Stimulated activated CD4-positive, alpha-beta T cell treated with anti-CD3 and anti-CD28 coated beads, Interleukin-12 subunit alpha, Interleukin-12 subunit beta, amount 100 ng/mL, for 4 hours (primary cell): Measurements from ENCODE around the gene HDHD5.

Source experiments
- DNase-seq: peaks from one replicate; pipeline ENCODE4 v3.0.0-alpha.2; 2020

Gene HDHD5

GRCh38 chr22:17105143-17106129 is 53.6 kb downstream of the HDHD5 start:
- no peak for DNase-seq

GRCh38 chr22:17104336-17104935 is 54.6 kb downstream of the HDHD5 start:
- no peak for DNase-seq

GRCh38 chr22:17103351-17103750 is 55.7 kb downstream of the HDHD5 start:
- DNase-seq = no peak

GRCh38 chr22:17102297-17102667 is 56.8 kb downstream of the HDHD5 start:
- DNase-seq = no peak

- no peak for DNase-seq
Measured at GRCh38 chr22:17101475-17102296, 57.4 kb downstream of the HDHD5 start.

- no peak for DNase-seq
Measured at GRCh38 chr22:17100621-17101020, 58.5 kb downstream of the HDHD5 start.

- no peak for DNase-seq
Measured at GRCh38 chr22:17098379-17098819, 60.7 kb downstream of the HDHD5 start.

GRCh38 chr22:17097701-17098100 is 61.4 kb downstream of the HDHD5 start:
- no peak for DNase-seq

GRCh38 chr22:17097062-17097461 is 62.0 kb downstream of the HDHD5 start:
- no peak for DNase-seq

GRCh38 chr22:17096071-17096470 is 63.0 kb downstream of the HDHD5 start:
- DNase-seq = no peak

GRCh38 chr22:17095538-17095937 is 63.5 kb downstream of the HDHD5 start:
- DNase-seq = no peak

- DNase-seq = no peak
Measured at GRCh38 chr22:17093081-17093480, 66.0 kb downstream of the HDHD5 start.

- no peak for DNase-seq
Measured at GRCh38 chr22:17091851-17092250, 67.2 kb downstream of the HDHD5 start.

- DNase-seq = no peak
Measured at GRCh38 chr22:17090550-17090949, 68.5 kb downstream of the HDHD5 start.
